ENCODE data around the gene CREB3L1.
A peak's percentile ranks its signal among the peaks of the same experiment; 100 is the strongest.

Gene CREB3L1

DNA sequence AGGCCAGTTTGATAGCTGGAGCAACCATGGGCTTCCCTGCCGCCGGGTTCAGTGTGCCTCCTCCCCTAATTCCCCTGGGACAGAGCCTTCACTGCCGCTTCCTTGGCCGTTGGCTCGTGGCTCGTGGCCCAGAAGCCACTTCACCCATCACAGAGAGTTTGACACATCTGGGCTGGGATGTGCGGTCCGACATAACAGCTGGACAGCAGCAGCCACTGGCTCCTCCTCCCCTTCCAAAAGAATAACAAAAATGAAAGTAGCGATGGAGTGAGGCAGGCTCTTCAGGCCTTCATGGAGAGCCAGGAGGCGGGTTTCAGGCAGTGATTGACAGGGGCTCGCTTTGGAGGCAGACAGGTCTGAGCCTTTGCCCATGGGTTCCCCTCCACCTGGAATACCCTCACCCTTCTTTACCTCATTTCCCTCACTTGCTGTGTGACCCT lies 8.2 kb downstream of the CREB3L1 start:
- Histone ChIP-seq H3K27ac (ENCODE audit: low read depth, low read length) (peak overlapping the region; percentile 62), H3K23ac (ENCODE audit: low read length) (no peak overlapping the region)

DNA sequence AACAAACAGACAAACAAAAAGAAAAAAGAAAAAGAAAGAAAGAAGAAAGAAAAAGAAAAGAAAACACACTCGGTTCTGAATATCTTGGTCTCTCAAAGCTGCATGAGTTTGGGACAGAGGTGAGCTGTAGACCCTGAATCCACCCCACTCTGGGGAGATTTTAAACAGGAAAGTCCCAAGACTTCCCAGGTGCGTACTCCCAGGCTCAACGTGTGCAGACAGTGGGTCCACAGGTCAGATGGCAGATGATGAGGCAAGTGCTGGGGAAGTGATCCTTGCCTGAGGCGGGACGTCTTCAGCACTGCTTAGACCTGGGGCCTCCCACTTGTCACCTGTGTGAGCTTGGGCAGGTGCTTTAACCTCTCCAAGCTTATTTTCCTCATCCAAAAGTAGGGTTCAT lies 9.3 kb downstream of the CREB3L1 start:
- Histone ChIP-seq H2BK120ac (ENCODE audit: insufficient read depth, low read length, poor library complexity) (no peak overlapping the region), H3K14ac (ENCODE audit: low read length) (no peak overlapping the region), H3K23ac (ENCODE audit: low read length) (no peak overlapping the region), H2BK12ac (ENCODE audit: low read length) (no peak overlapping the region), H3K27ac (ENCODE audit: low read depth, low read length) (no peak overlapping the region), H3K4me1 (ENCODE audit: control insufficient read depth in 1 of 2, insufficient read depth in 2 of 2, low read length in 2 of 2) (peaks cover 35 to 41% of the 10 kb centered on the region in 2 experiments), H3K4me2 (ENCODE audit: low read length) (no peak overlapping the region), H3K9me3 (ENCODE audit: insufficient read depth, low read depth, low read length) (no peaks in the 10 kb centered on the region), H2AFZ (ENCODE audit: insufficient read depth, low read length, poor library complexity) (no peak overlapping the region), H4K8ac (ENCODE audit: low read depth, low read length) (no peak overlapping the region), H3K79me1 (ENCODE audit: low read length) (peaks cover 17% of the 10 kb centered on the region), H3K9ac (ENCODE audit: low read length) (no peak overlapping the region), H3K27me3 (ENCODE audit: insufficient read depth, low read length) (no peaks in the 10 kb centered on the region), H3K36me3 (ENCODE audit: control insufficient read depth in 1 of 2, insufficient read depth in 2 of 2, low read length in 2 of 2) (peaks cover 0 to 6% of the 10 kb centered on the region in 2 experiments), H2AK5ac (ENCODE audit: low read length) (no peak overlapping the region), H3K79me2 (ENCODE audit: control insufficient read depth, insufficient read depth, low read length, poor library complexity) (no peaks in the 10 kb centered on the region), H3K4ac (ENCODE audit: low read depth, low read length) (no peak overlapping the region), H4K12ac (ENCODE audit: low read depth, low read length) (no peak overlapping the region), H4K91ac (ENCODE audit: low read depth, low read length) (no peak overlapping the region), H2BK5ac (ENCODE audit: low read depth, low read length, poor library complexity) (no peak overlapping the region), H3K4me3 (ENCODE audit: low read depth, low read length) (no peak overlapping the region), H3K18ac (ENCODE audit: low read length) (no peak overlapping the region)
- DNase-seq = no peak
- WGBS (ENCODE audit: extremely low coverage, insufficient coverage, insufficient read length) = no CpG with 5 or more reads among the region's 5 CpGs

More for the DNA sequence above, 8.2 kb downstream of the CREB3L1 start:
- Histone ChIP-seq H3K4me3 (ENCODE audit: low read depth, low read length) (no peak overlapping the region), H4K12ac (ENCODE audit: low read depth, low read length) (peak overlapping the region; percentile 22), H3K79me2 (ENCODE audit: control insufficient read depth, insufficient read depth, low read length, poor library complexity) (no peaks in the 10 kb centered on the region), H2BK12ac (ENCODE audit: low read length) (peak overlapping the region; percentile 79), H3K9ac (ENCODE audit: low read length) (no peak overlapping the region), H3K79me1 (ENCODE audit: low read length) (peaks cover 13% of the 10 kb centered on the region), H3K14ac (ENCODE audit: low read length) (peak overlapping the region; percentile 55), H2BK120ac (ENCODE audit: insufficient read depth, low read length, poor library complexity) (peak overlapping the region; percentile 63), H2AFZ (ENCODE audit: insufficient read depth, low read length, poor library complexity) (no peak overlapping the region), H3K36me3 (ENCODE audit: control insufficient read depth in 1 of 2, insufficient read depth in 2 of 2, low read length in 2 of 2) (peaks cover 0 to 6% of the 10 kb centered on the region in 2 experiments), H3K9me3 (ENCODE audit: insufficient read depth, low read depth, low read length) (no peaks in the 10 kb centered on the region), H3K27me3 (ENCODE audit: insufficient read depth, low read length) (no peaks in the 10 kb centered on the region), H2AK5ac (ENCODE audit: low read length) (peak overlapping the region; percentile 26), H3K4ac (ENCODE audit: low read depth, low read length) (no peak overlapping the region), H3K4me1 (ENCODE audit: control insufficient read depth in 1 of 2, insufficient read depth in 2 of 2, low read length in 2 of 2) (peaks cover 31 to 36% of the 10 kb centered on the region in 2 experiments), H3K18ac (ENCODE audit: low read length) (peak overlapping the region; percentile 63), H2BK5ac (ENCODE audit: low read depth, low read length, poor library complexity) (no peak overlapping the region), H3K4me2 (ENCODE audit: low read length) (peak overlapping the region; percentile 11), H4K91ac (ENCODE audit: low read depth, low read length) (peak overlapping the region; percentile 32), H4K8ac (ENCODE audit: low read depth, low read length) (no peak overlapping the region)
- no CpG with 5 or more reads among the region's 11 CpGs for WGBS (ENCODE audit: extremely low coverage, insufficient coverage, insufficient read length)
- DNase-seq = no peak

DNA sequence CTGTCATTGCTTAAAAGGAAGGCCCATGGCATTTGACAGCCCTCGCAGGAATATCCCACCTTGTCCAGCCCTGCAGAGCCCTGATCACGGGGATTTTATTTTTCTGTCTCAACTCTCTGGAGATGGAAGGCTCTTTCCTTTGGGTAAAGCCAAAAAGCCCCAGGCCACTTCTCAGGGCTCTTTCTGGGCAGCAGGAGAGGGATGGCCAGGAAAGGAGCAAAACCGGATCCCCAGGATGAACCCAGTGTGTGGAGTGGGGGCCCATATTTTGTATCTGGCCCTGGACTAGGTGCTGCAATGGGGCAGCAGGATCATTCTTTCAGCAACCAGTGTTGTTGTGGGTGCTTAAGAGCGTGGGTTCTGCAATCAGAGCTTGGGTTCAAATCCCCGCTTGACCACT lies 11.0 kb downstream of the CREB3L1 start:
- no peak overlapping the region for H4K8ac ChIP-seq (ENCODE audit: low read depth, low read length)
- no peaks in the 10 kb centered on the region for H3K9me3 ChIP-seq (ENCODE audit: insufficient read depth, low read depth, low read length)
- no peak overlapping the region for H4K91ac ChIP-seq (ENCODE audit: low read depth, low read length)
- H2AK5ac ChIP-seq (ENCODE audit: low read length) = no peak overlapping the region
- no peak for DNase-seq
- H4K12ac ChIP-seq (ENCODE audit: low read depth, low read length) = no peak overlapping the region
- H3K4me1 ChIP-seq (ENCODE audit: control insufficient read depth in 1 of 2, insufficient read depth in 2 of 2, low read length in 2 of 2) = peaks cover 39 to 46% of the 10 kb centered on the region in 2 experiments
- H3K27ac ChIP-seq (ENCODE audit: low read depth, low read length) = no peak overlapping the region
- no peak overlapping the region for H3K9ac ChIP-seq (ENCODE audit: low read length)
- no peak overlapping the region for H3K4ac ChIP-seq (ENCODE audit: low read depth, low read length)
- H3K18ac ChIP-seq (ENCODE audit: low read length) = no peak overlapping the region
- H3K14ac ChIP-seq (ENCODE audit: low read length) = no peak overlapping the region
- no CpG with 5 or more reads among the region's 5 CpGs for WGBS (ENCODE audit: extremely low coverage, insufficient coverage, insufficient read length)
- no peak overlapping the region for H3K23ac ChIP-seq (ENCODE audit: low read length)
- peaks cover 19% of the 10 kb centered on the region for H3K79me1 ChIP-seq (ENCODE audit: low read length)
- peaks cover 2% of the 10 kb centered on the region for H3K79me2 ChIP-seq (ENCODE audit: control insufficient read depth, insufficient read depth, low read length, poor library complexity)
- H2AFZ ChIP-seq (ENCODE audit: insufficient read depth, low read length, poor library complexity) = no peak overlapping the region
- no peak overlapping the region for H2BK120ac ChIP-seq (ENCODE audit: insufficient read depth, low read length, poor library complexity)
- H2BK12ac ChIP-seq (ENCODE audit: low read length) = no peak overlapping the region
- no peak overlapping the region for H2BK5ac ChIP-seq (ENCODE audit: low read depth, low read length, poor library complexity)
- H3K4me3 ChIP-seq (ENCODE audit: low read depth, low read length) = no peak overlapping the region
- H3K4me2 ChIP-seq (ENCODE audit: low read length) = no peak overlapping the region
- H3K27me3 ChIP-seq (ENCODE audit: insufficient read depth, low read length) = no peaks in the 10 kb centered on the region
- peaks cover 3 to 12% of the 10 kb centered on the region in 2 experiments for H3K36me3 ChIP-seq (ENCODE audit: control insufficient read depth in 1 of 2, insufficient read depth in 2 of 2, low read length in 2 of 2)

DNA sequence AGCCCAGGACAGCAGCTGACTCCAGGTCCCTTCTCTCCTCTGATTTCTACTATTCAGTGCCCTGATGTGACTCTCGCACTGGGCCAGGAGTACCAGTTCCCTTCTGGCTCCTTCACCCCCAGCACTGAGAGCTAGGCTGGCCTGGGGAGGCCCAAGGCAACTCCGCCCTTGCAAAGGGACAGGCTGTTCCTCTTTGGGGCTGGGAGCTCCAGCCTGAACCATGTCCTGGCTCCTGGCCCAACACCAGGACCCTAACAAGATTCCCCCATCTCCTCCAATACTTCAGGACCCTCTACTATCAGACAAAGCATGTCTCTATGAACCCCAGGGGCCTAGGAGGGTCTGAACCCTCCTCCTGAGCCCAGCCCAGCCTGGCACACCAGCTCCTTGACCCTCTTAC lies 12.5 kb downstream of the CREB3L1 start:
- Histone ChIP-seq H4K8ac (ENCODE audit: low read depth, low read length) (peak overlapping the region; percentile 0), H2AK5ac (ENCODE audit: low read length) (peak overlapping the region; percentile 55), H3K23ac (ENCODE audit: low read length) (no peak overlapping the region), H2BK5ac (ENCODE audit: low read depth, low read length, poor library complexity) (peak overlapping the region; percentile 25), H2AFZ (ENCODE audit: insufficient read depth, low read length, poor library complexity) (no peak overlapping the region), H3K18ac (ENCODE audit: low read length) (peak overlapping the region; percentile 31), H3K27me3 (ENCODE audit: insufficient read depth, low read length) (no peaks in the 10 kb centered on the region), H3K14ac (ENCODE audit: low read length) (peak overlapping the region; percentile 38), H3K27ac (ENCODE audit: low read depth, low read length) (peak overlapping the region; percentile 55), H3K9ac (ENCODE audit: low read length) (no peak overlapping the region), H3K4me3 (ENCODE audit: low read depth, low read length) (no peak overlapping the region), H3K79me1 (ENCODE audit: low read length) (peaks cover 32% of the 10 kb centered on the region), H3K36me3 (ENCODE audit: control insufficient read depth in 1 of 2, insufficient read depth in 2 of 2, low read length in 2 of 2) (peaks cover 3 to 10% of the 10 kb centered on the region in 2 experiments), H3K4me1 (ENCODE audit: control insufficient read depth in 1 of 2, insufficient read depth in 2 of 2, low read length in 2 of 2) (peaks cover 49 to 56% of the 10 kb centered on the region in 2 experiments), H3K4ac (ENCODE audit: low read depth, low read length) (peak overlapping the region; percentile 35), H3K4me2 (ENCODE audit: low read length) (no peak overlapping the region), H3K9me3 (ENCODE audit: insufficient read depth, low read depth, low read length) (no peaks in the 10 kb centered on the region), H4K12ac (ENCODE audit: low read depth, low read length) (no peak overlapping the region), H2BK12ac (ENCODE audit: low read length) (peak overlapping the region; percentile 75), H3K79me2 (ENCODE audit: control insufficient read depth, insufficient read depth, low read length, poor library complexity) (peaks cover 3% of the 10 kb centered on the region), H4K91ac (ENCODE audit: low read depth, low read length) (peak overlapping the region; percentile 48), H2BK120ac (ENCODE audit: insufficient read depth, low read length, poor library complexity) (peak overlapping the region; percentile 55)
- no peak for DNase-seq
- no CpG with 5 or more reads among the region's 2 CpGs for WGBS (ENCODE audit: extremely low coverage, insufficient coverage, insufficient read length)

Data from trophoblast cell (in vitro differentiated cells and primary cell).